Thyroid gland (tissue), 4 donors: ENCODE data around the gene GREB1.

ENCODE experiments used
- POLR2A ChIP-seq, 2 donors: fragments of 450-650 bp; IDR thresholded peaks; one replicate each; pipeline ENCODE4 v1.6.1; 2017; ENCODE audit warnings: antibody characterized with exemption in 2 of 2, mild to moderate bottlenecking in 2 of 2, moderate library complexity in 1 of 2
- TF ChIP-seq, protein P1 (sequence below), 6 experiments: fragments of 200-600 bp in 3 of 6; fragments of 450-650 bp in 3 of 6; sonication (generic) in 3 of 6; IDR thresholded peaks; one replicate each; pipeline ENCODE4 v1.5.1; 2016 to 2019; ENCODE audit warnings: antibody characterized with exemption in 6 of 6, mild to moderate bottlenecking in 2 of 6, inconsistent platforms in 1 of 6, moderate library complexity in 1 of 6

DNA sequence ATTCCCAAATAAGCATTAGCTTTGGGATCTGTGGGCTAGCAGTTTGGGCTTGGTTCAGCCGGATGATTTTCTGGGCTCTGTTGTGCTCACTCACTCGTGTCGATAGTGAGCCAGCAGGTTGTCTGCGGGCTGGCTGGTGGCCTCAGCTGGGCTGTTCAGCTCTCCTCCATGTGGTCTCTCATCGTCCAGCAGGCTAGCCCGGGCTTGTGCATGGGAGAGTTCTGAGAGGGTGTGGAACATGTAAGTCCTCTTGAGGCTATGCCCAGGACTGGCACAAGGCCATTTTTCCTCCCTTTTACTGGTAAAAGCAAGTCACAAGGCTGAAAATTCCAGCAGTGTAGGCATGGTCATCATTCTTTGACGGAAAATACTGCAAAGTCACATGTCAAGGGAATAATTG, 97.6 kb downstream of the GREB1 start:
- no peak for TF ChIP-seq POLR2A (IDR thresholded peaks at IDR 0.05)
- TF ChIP-seq, protein P1, sequence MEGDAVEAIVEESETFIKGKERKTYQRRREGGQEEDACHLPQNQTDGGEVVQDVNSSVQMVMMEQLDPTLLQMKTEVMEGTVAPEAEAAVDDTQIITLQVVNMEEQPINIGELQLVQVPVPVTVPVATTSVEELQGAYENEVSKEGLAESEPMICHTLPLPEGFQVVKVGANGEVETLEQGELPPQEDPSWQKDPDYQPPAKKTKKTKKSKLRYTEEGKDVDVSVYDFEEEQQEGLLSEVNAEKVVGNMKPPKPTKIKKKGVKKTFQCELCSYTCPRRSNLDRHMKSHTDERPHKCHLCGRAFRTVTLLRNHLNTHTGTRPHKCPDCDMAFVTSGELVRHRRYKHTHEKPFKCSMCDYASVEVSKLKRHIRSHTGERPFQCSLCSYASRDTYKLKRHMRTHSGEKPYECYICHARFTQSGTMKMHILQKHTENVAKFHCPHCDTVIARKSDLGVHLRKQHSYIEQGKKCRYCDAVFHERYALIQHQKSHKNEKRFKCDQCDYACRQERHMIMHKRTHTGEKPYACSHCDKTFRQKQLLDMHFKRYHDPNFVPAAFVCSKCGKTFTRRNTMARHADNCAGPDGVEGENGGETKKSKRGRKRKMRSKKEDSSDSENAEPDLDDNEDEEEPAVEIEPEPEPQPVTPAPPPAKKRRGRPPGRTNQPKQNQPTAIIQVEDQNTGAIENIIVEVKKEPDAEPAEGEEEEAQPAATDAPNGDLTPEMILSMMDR (IDR thresholded peaks at IDR 0.05), result no peak
